Suppressor macrophage (primary cell): Measurements from ENCODE around the gene RNF220.

ENCODE experiments used
- DNase-seq, 4 experiments: peaks; one replicate each; pipeline ENCODE4 v3.0.0-alpha.2; 2020 to 2022

Gene RNF220

DNA sequence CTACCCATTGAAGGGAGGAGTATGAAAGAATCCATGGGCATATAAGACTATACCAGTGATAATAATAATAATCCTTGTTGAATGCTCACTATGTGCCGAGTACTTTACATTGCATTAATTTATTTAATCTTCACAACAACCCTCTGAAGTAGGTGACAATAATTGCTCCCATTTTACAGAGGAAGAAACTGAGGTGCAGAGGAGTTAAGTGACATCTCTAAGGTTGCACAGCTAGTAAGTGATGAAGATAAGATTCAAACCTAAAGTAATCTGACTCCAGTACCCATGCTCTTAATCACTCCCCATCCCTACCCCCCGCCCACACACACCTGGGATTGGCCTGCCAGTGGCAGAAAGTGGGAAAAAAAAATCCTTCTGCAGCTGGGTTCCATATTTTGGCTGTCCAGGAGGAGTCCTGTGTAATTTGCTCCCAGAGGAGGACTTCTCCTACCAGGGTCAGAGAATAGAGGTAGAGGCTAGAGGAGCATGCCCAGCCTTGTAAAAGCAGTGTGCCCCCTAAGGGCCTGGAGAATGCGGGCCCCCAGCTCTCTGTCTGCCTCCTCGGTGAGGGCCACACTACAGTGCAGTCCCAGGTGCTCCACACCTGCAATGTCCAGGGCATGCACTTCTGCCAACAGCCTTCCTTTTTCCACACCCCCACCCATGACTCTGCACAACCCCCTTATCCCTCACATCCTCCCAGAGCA lies 211.4 kb downstream of the RNF220 start:
- no peak for DNase-seq

GRCh38 chr1:44616991-44617702 lies 212.1 kb downstream of the RNF220 start:
- DNase-seq = no peak

GRCh38 chr1:44617703-44618029 lies 212.6 kb downstream of the RNF220 start:
- DNase-seq = no peak

DNA sequence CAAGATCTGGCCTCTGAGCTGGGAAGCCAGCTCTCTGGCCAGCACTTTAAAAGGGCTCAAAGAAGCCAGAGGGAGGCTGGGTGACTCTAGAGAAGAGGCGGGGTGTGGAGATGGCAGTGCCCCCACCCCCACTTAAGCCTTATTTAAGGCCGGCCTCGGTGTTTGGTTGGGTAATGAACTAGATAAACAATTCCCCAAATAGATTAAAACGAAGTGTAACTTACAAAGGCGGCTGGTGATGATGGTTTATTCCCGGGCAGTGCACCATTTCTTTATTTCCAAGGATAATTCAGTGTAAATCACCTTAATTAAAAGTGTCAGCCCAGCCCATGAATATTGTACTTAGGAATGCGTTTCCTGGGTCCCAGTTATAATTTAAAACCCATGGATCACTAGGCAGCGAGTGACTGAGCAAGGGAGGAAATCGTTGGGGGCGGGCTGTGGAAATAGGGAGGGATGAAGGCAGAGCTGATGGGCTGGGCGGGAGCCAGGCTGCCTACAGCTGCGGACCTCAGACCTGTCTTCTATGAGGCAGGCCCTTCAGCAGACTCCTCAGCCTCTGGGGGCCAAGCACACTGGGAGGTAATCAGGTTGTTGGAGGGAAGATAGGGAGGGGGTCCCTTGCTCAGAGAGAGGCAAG lies 214.3 kb downstream of the RNF220 start:
- DNase-seq = no peak

- DNase-seq = no peak
Observed at GRCh38 chr1:44620072-44620471, 215.0 kb downstream of the RNF220 start.

DNA sequence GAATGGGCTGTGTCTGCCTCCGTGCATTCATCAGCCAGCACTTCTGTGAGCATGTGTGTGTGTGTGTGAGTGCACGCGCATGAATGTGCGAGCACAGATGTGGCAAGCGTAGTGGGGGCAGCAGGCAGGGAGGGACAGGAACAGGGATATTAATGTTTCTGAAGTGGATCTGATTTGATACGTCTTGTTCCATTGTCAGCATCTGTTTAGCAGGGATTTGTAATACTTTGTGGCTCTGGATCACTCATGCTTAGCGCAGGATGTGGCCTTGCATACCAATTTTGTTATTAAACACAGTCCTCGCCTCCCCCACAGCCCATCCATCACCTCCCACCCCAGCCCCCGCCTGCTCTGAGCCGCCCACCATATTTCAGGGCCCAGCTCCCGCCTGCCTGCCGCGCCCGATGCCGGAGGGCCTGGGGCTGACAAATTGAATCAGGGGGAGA lies 216.8 kb downstream of the RNF220 start:
- DNase-seq = no peak

- DNase-seq = no peak
Observed at GRCh38 chr1:44624268-44624901, 219.3 kb downstream of the RNF220 start.

DNA sequence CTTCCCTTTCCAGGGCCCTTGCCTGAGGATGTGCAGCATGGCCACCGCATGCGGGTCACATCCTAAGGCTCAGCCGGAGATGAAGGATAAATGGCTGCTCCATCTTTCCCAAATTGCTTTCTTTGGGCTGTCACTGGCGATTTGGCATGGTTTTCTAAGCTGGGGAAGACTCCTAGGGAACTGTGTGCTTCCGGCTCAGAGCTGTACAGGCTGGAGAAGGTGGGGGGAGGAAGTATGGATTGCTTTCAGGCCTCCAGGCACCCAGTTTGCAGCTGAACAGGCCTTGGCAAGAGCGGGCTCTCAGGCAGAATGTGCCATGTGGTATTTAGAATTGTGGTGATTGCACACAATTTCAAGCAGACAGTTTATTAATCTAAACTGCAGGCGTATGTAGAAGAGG lies 220.3 kb downstream of the RNF220 start:
- no peak for DNase-seq

DNA sequence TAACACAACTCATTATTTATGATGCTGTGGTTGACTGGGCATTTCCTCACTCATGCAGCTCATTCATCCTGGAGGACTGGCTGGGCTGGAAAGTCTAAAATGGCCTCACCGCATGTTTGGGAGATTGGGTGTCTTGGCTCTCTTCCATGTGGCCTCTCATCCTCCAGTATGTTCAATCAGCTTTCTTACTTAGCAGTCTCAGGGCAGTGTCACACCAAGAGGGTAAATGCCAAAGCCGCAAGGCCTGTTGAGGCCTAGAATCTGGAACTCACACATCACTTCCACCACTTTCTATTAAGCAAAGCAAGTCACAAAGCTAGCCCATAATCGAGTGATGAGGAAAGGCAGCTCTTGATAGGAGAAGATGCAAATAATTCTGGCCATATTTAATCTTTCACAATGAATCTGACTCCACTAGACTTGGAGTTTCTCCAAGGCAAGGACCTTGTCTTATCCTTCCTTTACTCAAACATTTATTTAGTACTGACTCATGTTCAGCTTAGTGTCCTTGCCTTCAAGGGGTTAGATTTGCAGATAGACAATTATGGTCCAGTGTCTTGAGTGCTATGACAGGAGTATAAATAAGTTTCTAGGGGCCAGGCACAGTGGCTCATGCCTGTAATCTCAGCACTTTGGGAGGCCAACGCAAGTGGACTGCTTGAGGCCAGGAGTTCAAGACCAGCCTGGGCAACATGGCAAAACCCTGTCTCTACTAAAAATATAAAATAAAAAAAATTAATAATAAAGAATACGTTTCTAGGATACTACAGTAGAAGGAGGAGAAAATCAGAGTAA lies 224.1 kb downstream of the RNF220 start:
- DNase-seq = no peak

DNA sequence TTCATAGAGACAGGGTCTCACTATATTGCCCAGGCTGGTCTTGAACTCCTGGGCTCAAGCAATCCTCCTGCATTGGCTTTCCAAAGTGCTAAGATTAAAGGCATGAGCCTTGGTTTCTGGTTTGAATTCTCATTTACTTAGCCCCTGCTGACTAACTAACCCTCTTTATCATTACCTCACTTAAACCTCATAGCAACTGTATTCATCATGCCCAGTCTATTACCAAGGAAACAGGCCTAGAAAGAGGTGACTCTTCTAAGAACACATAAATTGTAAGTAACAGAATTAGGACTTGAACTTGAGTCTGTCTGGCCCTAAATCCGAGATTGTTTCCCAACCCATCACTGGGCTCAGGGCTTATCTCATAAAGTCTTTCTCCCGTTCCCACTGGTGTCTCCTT lies 225.1 kb downstream of the RNF220 start:
- no peak for DNase-seq

DNA sequence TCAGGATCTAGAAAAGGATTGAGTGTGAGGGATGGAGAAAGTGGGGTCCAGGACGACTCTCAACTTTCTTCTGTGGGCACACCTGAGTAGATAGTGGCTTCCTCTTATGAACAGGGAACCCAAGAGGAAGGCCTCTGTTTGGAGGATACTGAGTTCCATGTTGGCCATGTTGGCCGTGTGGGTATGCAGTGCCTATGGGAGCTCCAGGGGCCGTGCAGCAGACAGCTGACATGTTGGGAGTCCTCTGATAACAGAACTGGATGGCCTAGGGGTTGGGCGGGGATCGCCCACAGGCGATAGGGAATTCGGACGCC lies 226.2 kb downstream of the RNF220 start:
- DNase-seq = no peak

GRCh38 chr1:44631647-44632539 lies 226.8 kb downstream of the RNF220 start:
- peak; percentile 94 to 98 (median 95) for DNase-seq

GRCh38 chr1:44632598-44632997 lies 227.5 kb downstream of the RNF220 start:
- peak in 1 of 4 experiments; percentile 33 for DNase-seq

DNA sequence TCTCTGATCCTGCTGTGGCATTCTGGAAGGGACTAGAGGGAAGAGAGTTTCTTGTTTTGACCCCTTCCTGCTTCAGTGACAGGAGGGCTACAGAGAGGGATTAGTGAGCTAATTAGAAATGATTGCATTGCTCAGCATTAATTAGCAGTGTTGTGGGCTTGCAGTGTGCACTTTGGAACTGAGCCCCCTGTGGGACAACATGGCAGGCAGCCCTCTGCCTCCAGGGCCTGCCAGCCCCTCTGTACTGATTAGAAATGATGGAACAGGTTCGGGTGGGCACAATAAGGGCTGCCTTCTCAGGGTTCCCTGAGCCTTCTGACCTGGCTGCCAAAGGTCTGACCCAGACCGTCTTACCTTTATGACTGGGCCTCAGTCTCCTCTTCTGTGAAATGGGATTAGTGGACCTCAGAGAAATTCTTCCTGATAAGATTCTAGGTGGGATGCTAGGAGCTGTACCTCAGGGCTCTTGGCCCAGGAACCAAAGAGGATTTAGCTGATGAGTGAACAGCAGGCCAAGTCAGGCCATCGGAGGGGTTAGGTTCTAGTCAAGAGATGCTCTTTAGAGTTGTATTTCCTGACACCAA lies 229.6 kb downstream of the RNF220 start:
- no peak for DNase-seq

- DNase-seq = no peak
Observed at GRCh38 chr1:44635439-44635838, 230.4 kb downstream of the RNF220 start.

DNA sequence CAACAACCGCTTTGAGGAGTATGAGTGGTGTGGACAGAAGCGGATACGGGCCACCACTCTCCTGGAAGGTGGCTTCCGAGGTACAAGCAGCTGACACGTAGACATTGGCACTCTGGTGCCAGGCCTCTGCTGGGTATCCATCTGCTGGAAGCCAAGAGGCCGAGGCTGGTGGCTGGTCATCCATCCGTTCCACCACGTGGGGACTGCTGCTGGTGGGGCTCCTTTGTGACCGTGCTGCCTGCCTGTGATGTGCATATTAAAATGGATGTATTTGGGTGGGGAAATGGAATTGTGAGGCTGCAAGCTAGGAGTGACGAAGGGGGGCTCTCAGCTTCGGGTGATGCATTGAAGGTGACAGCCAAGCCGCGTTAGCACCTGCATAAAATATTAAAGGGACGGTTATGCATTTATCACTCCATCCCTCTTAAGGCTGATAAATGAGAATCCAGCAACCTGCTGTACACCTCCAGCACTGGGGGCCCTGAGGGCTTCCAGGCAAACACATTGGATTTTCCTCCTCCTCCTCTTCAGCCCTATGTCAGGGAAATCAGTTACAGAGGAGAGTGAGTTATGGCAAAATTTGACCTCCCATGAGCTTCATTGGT lies 231.1 kb downstream of the RNF220 start:
- no peak for DNase-seq

DNA sequence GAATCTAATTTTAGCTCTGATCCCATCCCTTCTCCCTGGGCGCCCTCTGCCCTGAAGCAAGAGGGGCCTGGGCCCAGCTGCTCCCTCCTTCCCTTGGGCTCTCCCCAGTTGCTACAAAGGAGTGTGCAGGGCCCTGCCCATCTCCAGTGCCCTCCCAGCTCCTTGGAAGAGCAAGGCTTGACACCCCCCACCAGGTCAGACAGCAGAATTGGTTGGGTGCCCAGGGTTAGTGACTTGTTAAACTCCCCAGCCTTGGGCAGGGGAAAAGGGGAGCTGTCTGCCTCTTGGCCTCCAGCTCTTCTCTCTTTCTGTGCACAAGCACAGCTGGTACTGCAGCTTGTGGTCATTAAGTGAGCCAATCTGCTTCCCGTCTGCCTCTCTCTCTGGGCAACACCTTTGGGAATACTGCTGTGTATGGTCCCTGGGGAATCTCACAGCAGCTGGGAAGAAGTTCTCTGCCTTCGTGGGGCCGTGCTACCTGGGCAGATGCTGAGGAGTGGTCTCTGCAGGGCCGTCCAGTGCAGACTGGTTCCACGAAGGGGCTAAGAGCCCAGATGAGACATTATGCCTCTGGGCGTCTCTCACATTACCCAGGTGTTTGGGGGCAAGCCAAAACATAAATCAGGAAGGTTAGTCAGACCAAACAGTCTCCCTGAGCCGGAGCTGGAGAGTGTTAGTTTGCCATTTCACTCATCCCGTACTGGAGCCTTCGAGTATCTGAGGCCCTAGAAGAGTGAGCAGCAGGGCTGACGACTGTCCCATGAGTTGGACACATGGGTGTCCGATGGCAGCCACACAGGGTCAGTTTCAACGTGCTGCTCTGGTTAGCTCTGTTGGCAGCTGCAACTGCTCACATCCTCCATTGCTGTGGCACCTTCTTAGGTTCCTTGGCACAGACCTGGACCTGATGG lies 231.9 kb downstream of the RNF220 start:
- DNase-seq = no peak

DNA sequence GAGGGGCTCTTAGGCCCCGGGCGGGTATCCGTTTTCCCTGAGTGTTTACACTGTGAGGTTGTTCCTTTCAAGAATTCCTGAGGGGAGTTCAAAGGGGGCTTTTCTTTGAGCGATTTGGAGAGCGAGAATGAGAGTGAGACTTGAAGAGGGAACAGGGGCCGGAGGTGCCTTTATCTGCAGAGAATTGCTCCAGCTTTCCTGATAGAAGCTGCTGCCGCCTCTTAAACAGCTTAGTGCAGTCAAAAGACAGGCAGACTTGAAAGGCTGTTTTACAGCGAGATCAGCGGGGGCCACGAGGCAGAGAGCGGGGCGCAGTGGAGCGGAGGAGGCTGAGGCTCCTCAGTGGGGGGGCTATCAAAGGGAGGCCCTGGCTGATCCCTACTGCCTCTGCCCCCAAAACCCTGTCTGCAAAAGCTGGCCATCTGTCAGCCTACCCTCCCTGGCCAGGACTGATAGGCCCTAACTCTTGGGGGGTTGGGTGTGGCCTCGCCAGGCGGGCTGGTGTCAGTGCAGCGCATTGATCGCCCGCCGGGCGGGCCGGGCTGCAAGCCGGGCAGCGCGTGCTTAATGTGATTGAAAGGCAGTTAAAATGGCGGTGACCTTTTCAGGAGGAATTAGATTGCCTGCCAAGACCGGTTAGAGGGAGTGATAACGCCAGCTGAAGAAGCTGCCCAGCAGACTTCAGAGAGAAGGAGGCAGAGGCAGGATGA lies 232.8 kb downstream of the RNF220 start:
- no peak for DNase-seq

DNA sequence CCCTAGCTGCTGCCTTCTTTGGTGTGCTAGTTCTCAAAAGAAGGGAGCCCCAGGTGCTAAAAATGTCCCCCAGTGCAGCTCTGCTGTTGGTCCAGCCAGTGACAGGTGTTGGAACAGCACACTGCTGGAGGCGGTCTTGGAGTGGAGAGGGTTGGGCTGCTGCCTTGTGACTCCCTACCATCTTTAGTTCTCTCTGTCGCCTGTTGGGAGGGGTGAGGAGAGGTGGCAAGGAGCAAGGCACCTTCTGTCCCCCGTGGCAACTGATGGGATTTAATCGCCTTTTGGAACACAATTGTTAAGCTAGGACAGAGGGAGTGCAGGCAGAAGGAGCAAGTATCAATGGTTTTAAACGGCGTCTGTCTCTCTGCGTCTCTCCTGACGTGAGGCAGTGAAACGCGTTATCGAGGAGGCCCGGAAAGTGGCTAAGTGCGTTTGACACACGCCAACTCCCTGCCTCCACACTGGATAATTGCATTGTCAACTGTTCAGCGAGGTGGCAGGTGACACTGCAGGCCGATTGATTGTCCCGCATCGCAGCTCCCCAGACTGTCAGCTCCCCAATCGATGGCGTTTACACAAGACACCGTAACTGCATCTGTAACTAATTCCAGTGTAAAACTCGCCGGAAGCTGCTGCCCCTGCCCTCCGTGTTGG lies 235.3 kb downstream of the RNF220 start:
- no peak for DNase-seq
